NCI-H146 treated with DMSO at 0.1 percent for 48 hours (cell line): ENCODE results near the gene BABAM2.
A peak's percentile ranks its signal among the peaks of the same experiment; 100 is the strongest.
"Not testable (repeated sequence)": the region's sequence is repeated elsewhere in the genome, so short reads cannot be mapped to it uniquely, and the experiment has no call there.

Experiments used
- DNase-seq: peaks from one replicate; lab custom pipeline; 2025; ENCODE audit not compliant: unreplicated experiment; lab: John Stamatoyannopoulos, UW

Gene BABAM2

DNA sequence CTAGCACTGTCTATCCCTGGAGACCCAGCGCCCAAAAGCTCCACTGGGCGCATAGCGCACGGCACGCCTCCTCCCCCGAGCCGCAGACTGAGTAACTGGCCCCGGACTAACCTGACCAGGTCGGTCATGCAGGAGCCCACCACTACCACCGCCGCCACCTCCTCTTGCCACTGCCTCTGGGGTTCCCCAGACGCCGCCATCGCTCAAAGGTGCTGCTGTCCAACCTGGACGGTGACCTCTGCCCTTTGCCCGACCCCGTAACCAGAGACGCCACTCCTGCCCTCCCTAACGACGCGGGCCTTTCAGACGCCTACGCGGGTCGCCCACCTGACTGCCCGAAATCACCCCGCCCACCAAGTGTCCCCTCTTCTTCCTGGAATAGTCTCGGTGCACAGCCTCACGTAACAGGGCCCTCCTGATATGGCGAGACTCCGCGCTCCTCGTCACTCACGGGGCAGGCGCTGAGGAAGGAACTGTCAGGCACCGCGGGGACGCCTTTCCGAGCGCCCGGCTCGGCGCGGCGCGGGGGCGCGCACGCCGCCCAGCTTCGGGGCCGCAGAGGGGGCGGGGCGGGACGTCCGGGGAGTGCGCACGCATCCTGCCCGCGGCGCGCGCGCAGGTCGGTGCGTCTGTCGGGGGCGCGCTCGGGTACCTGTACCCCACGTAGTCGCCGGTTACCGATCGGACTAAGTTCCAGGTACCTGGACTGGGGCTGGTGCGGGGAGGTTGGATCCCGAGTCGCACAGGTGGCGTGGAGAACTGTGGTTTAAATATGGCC is at the start of gene BABAM2, which contains the start of gene RBKS:
Gene BABAM2 (plus strand): TSS at position 584 of the 778 bp plus-strand sequence. CDS start 3,828 bp downstream, outside the sequence.
Gene RBKS (minus strand): TSS at position 242 of the 778 bp plus-strand sequence. CDS start 42 bp downstream, at position 200.
- peak; percentile 77 for DNase-seq

DNA sequence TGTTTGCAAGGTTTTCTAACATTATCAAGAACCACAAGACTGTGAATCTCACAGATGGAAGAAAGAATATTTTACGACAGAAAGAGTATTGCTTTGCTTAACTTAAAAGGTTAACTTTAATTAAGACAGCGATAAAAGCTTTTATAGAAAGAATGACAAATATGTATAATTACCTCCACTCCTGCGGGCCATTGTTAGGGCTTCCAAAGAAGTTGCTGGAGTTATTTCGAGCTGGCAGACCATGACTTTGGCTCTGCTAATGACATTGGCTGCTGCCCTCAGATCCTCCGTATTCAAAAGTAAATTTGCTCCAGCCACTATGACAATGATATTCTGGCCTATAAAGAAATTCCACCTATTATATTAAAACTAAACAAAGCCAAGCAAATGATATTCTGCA is 47.6 kb upstream of the BABAM2 start:
- no peak for DNase-seq

GRCh38 chr2:27843992-27844391 is 46.5 kb upstream of the BABAM2 start:
- DNase-seq, result no peak

GRCh38 chr2:27844821-27845255 is 45.7 kb upstream of the BABAM2 start:
- DNase-seq, result no peak

GRCh38 chr2:27847333-27847732 is 43.2 kb upstream of the BABAM2 start:
- no peak for DNase-seq

DNA sequence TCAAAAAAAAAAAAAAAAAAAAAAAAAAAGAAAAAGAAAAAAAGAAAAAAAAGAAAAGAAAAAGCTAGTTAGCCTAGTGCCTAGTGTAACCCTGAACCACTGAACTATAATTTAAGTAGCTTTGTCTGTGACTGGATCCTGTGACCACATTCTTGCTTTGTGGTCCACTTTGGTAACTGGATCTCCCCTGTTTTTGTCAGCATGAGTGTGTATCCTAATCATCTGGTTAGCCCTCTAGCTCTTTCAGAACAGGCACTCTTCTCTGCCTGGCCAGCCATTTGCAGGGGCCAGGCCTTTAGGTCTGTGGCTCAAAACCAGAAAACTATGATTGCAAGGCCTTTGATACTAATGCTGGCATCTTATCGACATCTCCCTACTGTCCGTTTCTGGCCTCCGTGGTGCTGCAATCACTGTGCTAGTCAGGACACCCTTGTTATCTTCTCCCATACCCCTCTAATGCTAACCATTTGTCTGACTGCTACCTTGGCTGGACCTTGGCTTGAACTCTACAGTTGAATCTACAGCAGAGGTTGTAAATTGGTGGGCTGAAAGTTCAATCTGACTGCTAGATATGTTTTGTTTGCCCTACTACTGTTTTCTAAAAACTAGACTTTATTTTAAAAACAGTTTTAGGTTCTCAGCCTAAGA is 40.8 kb upstream of the BABAM2 start:
- no peak for DNase-seq

DNA sequence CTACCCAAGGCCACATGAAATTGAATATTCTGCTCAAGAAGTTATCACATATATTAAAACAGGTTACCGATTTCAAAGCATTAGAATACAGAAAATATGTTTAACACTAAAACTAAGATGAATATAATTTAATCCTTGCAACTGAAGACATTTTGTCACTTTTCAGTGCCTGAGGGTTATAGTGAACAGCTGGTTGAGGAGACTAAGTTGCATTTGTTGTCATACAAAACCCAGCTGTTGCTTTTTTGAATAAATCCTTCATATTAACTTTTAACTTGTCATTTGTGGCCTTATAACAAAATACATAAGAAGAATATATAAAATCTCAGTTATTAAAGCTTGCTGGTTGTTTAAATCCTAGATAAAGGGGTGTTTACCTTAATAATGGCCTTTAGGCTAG is 37.8 kb upstream of the BABAM2 start:
- no peak for DNase-seq

DNA sequence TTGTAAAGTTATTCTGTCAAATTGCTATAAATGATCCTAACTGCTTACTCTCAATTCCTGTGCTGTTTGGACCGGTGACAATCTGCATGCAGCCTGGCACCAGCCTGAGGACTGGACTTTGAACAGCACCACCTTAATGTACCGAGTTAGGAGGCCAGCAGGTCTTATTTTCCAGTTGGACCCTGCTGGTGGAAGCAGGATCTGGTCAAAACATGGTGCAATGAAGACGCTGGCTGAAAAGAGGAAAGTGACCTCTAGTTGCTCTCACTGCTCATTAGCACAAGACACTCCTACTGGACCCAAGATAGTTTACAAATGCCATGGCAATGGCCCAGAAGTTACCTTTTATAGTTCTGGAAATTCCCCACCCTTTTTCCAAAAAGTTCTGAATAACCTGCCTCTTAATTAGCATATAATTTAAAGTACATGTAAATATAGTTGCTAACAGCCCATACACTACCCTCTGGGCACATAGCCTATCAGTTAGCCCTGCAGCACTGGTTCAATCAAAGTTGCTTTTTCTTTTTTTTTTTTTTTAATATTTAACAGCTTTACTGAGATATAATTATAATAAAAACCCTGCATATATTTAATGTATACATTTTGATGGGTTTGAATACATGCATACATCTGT is 36.2 kb upstream of the BABAM2 start:
- DNase-seq, result no peak

DNA sequence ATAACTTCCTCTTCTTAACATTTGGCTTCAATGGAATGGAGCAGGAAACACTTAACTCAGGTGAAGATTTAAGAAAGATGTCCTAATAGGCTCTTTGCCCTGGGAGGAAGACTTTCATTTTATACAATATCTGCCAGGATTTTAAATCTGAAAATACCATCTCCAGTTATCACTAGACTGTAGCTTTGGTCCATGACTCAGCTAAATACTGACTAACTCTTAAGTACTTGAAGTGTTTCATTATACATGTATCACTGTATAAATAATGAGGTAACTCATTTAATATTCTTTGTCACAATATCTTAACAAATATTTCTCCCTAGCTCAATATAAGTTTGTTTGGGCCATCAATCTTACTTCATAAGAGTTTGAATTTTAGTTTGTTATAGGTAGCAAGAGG is 35.1 kb upstream of the BABAM2 start:
- no peak for DNase-seq

DNA sequence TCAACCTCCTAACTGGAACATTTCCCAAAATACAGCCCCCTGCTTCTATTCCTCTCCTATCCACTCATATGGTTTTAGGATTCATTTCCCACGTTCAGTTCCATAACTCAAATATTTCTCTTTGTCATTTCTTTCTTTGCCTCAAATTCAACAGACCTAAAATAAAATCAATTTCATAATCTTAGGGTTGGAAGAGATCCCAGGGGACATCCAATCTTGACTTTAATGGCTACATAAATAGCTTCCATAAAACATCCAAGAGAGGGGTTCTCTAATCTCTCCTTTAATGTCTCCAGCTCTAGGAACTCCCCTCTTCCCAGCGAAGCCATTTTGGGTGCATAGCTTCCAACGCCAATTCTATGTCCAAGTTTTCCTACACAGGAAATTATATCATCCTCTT is 34.1 kb upstream of the BABAM2 start:
- no peak for DNase-seq

- DNase-seq, result no peak
Measured at GRCh38 chr2:27856956-27857355, 33.6 kb upstream of the BABAM2 start.

DNA sequence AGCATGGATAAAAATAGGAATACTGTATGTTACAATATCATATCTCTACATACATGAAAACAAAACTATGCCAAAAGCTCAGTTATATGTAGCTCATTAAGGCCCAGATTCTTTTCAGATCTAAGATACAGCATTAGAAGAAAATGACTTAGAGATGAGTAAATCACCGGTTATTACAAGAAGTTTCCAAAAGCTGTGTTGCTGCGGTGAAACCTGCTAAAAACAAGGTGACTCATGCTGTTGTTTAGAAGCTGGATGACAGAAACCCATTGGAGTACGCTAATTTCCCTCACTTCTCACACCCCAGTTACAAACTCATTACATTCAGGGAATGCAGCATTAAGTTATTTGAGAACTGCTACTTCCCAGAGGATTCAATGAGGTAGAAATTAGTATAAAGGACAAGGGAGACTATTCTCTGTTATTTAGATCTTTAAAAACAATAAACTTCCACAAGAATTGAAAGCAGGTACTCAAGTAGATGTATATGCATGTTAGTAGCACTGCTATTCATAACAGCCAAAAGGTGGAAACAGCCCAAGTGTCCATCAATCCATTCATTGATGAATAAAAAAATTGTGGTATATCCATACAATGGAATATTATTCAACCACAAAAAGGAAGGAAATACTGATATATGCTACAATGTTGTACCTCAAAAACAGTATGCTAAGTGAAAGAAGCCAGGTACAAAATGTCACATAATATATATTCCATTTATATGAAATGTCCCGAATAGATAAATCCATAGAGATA is 32.9 kb upstream of the BABAM2 start:
- DNase-seq, result no peak

- DNase-seq, result no peak
Measured at GRCh38 chr2:27860111-27860510, 30.4 kb upstream of the BABAM2 start.

- DNase-seq, result no peak
Measured at GRCh38 chr2:27863146-27863545, 27.4 kb upstream of the BABAM2 start.

DNA sequence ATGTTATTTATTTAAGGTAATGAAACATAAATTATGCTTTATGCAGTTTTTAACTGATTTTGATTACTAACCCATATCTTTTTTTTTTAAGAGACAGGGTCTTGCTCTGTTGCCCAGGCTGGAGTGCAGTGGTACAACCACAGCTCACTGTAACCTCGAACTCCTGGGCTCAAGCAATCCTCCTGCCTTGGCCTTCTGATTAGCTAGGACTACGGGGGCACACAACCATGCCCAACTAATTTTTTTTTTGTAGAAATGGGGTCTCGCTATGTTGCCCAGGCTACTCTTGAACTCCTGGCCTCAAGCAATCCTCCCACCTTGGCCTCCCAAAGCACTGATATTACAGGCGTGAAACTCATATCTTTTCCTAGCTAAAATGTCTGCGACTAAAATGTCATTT is 26.6 kb upstream of the BABAM2 start:
- not testable (repeated sequence) for DNase-seq

- DNase-seq, result no peak
Measured at GRCh38 chr2:27866237-27866636, 24.3 kb upstream of the BABAM2 start.

GRCh38 chr2:27869763-27870162 is 20.8 kb upstream of the BABAM2 start:
- no peak for DNase-seq

DNA sequence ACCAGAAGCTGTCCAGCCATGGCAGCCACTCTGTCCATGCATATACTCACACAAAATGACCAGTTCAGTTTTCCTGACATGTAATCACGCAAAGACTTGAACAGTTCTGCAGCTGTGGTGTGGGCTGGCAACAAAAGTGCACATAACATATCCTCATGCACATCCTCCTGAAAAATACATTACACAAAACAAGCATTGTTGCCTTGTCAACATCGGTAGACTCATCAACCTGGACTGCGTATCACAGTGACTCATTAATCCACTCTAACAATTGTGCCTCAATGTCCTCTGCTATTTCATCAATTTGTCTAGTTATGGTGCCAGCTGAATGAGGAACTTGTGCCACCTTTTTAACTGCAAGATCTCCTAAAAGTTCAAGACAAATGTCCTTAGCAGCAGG is 19.8 kb upstream of the BABAM2 start:
- no peak for DNase-seq

GRCh38 chr2:27871802-27872201 is 18.7 kb upstream of the BABAM2 start:
- DNase-seq, result no peak

DNA sequence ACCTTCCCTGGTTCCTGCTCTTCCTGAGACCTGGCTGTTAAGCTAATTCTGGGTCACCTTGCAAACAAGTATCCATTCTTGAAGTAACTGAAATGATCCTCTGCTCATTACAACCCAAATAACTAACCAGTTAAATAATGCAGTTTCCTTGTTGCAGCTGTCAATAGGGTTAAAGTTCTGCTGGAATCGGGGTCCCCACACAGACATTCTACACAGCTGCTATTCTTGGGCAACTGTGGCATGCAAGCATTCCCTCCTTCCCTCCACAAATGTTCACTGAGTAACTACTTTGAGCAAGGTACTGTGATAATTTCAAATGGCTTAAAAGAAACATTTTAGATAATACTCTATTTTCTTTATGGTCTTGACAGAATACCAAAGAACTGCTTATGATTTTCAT is 17.4 kb upstream of the BABAM2 start:
- no peak for DNase-seq
